Stimulated activated CD4-positive, alpha-beta T cell treated with anti-CD3 and anti-CD28 coated beads, Interleukin-2, amount 100 ng/mL, for 24 hours (primary cell): Measurements from ENCODE around the gene L2HGDH.

ENCODE experiments used
- DNase-seq, 2 donors: peaks; one replicate each; pipeline ENCODE4 v3.0.0-alpha.2; 2020

Gene L2HGDH

GRCh38 chr14:50285861-50286260 is 26.2 kb downstream of the L2HGDH start:
- DNase-seq, result no peak

DNA sequence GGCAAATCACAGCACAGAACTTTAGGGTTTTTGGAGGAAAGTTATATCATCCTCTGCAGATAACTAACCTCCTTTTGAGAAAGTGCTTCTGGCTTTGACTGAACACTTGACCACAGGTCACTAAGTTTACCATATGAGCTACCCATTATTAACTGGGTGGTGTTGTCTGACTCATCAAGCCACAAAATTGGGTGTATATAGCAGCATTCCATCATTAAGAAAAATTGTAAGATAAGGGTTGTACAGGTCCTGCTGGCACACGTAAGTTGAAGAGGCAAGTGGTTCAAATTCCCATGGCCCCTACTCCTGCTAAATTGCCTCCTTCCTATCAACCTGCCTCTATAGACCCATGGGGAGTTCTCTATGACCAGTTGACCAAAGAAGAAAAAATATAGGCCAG is 39.5 kb downstream of the L2HGDH start:
- no peak for DNase-seq

GRCh38 chr14:50270932-50271331 is 41.1 kb downstream of the L2HGDH start:
- DNase-seq, result no peak

- DNase-seq, result no peak
Observed at GRCh38 chr14:50265029-50265428, 47.0 kb downstream of the L2HGDH start.

DNA sequence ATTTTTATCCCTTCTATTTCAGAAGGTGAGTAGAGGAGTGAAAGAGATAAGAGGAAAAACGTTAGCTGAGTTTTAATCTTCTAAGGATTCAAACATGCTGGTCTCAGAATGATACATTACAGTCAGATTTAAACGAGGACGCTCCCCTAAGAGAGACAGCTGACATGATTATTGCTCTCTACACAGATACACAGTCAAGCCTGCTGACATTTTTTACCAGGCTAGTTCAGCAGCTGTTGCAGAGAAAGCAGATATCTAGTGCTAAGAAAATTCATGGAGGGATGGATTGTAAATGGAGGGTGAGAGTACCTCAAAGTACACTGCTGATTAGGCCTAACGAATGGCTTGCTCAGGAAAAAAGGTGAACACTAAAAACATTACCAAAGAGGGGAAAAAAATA is 48.7 kb downstream of the L2HGDH start:
- no peak for DNase-seq

GRCh38 chr14:50262865-50263264 is 49.2 kb downstream of the L2HGDH start:
- DNase-seq, result no peak

GRCh38 chr14:50260511-50260910 is 51.5 kb downstream of the L2HGDH start:
- DNase-seq, result peak in 1 of 2 donors; percentile 21

DNA sequence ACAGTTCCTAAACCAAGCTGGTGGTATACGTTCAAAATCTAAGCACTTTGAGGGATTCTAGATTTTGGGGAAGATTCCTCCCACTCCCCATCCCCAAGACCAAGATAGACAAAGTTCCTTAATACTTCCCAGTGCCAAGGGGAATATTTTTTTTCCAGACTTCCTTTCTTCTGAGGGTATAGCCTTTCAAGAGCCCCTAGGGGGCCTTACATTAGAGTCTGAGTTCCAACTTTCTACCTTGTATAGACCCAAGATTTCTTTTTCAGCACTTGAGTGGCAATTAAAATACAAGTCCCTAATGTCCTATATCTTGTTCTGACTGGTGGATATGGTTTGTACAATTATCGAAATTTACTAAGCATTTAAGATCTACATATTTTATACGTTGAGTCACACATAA is 52.0 kb downstream of the L2HGDH start:
- no peak for DNase-seq

- no peak for DNase-seq
Observed at GRCh38 chr14:50257732-50258131, 54.3 kb downstream of the L2HGDH start.

- no peak for DNase-seq
Observed at GRCh38 chr14:50254248-50254647, 57.8 kb downstream of the L2HGDH start.

- no peak for DNase-seq
Observed at GRCh38 chr14:50249136-50249775, 62.8 kb downstream of the L2HGDH start.

DNA sequence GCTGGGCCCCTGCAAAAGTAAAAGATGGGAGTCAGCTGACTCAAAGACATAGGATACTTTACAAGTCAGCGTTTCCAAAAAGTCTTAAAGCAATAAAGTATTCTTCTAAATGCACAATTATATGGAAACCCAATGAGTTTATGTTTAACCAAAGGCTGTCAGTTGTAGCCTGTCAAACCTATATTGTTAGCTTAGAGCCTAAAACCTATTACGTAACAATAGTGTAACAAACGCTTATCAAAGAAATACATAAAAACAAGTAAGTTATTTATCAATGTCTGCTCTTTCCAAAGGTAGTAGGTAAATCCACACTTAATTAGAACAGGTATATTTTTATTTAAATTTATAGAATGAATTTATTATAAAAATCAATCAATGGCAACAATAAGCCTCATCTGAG is 64.8 kb downstream of the L2HGDH start:
- no peak for DNase-seq

DNA sequence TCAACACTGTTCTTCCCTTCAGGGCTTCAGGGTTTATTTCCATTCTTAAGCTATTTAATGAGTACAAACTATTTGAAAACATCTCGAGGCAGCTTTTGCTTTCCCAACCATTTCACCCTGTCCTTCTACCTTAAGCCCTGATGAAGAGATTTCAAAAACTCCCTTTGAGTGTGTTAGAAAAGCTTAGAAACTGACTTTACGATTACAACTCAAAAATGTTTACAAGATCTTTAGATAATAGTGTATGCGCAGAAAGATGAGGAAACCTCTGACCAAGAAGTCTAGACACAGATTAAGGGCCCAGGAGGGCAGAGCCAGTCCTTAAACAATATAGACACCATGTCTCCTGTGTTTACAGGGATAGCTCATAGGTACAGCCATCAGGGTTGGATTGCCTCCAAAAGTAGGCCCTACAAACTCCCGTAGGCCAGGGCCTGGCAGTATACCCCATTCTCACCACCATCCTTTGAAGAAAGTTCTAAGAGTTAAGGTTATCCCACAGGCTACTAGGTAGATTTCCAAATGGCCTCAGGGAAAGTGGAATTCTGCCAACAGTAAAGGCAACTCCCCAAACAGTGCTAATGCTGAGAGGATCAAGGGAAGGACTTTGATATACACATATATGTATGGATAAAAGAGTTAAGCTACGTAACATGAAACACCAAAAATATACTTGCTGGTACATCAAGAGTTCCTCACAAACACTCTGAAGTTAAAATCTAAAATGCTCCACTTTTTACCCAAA is 69.3 kb downstream of the L2HGDH start:
- no peak for DNase-seq

- no peak for DNase-seq
Observed at GRCh38 chr14:50242096-50242495, 69.9 kb downstream of the L2HGDH start.

GRCh38 chr14:50237427-50237826 is 74.6 kb downstream of the L2HGDH start:
- DNase-seq, result no peak

DNA sequence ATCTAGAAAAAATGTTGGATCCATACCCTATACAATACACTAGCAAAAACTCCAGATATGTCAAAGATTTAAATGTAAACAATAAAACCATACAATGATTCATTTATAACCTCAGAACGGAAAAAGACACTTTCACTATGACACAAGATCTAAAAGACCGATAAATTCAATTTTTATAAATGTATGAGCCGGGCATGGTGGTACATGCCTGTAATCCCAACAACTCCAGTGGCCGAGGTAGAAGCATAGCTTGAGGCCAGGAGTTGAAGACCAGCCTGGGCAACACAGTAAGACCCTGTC is 78.1 kb downstream of the L2HGDH start:
- no peak for DNase-seq

DNA sequence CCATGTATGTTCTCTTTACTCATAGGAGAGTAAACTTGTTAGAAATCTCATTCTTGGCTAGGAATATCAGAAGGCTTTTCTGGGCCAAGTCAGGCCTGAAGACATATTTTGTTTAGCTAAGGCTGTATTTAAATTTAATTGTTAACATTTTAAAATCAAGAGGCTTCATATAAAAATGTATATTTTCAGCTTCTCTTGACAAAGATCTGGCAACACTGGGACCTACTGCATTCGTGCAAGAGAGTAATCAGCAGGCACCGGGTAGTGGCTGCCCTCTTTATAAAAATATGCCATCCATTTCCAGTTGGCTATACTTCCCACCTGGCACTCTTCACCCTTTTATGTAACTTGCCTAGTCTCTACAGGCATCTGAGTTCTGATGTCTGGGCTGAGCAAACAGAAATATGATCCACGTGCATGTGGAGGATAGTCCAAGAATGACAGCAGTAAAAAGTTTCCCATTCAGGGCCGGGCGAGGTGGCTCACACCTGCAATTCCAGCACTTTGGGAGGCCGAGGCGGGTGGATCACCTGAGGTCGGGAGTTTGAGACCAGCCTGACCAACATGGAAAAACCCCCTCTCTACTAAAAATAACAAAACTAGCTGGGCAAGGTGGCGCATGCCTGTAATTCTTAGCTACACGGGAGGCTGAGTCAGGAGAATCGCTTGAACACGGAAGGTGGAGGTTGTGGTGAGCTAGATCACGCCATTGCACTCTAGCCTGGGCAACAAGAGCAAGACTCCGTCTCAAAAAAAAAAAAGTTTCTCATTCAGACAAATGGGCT is 78.7 kb downstream of the L2HGDH start:
- peak; percentile 31 to 36 for DNase-seq

GRCh38 chr14:50232276-50232642 is 79.8 kb downstream of the L2HGDH start:
- DNase-seq, result no peak

DNA sequence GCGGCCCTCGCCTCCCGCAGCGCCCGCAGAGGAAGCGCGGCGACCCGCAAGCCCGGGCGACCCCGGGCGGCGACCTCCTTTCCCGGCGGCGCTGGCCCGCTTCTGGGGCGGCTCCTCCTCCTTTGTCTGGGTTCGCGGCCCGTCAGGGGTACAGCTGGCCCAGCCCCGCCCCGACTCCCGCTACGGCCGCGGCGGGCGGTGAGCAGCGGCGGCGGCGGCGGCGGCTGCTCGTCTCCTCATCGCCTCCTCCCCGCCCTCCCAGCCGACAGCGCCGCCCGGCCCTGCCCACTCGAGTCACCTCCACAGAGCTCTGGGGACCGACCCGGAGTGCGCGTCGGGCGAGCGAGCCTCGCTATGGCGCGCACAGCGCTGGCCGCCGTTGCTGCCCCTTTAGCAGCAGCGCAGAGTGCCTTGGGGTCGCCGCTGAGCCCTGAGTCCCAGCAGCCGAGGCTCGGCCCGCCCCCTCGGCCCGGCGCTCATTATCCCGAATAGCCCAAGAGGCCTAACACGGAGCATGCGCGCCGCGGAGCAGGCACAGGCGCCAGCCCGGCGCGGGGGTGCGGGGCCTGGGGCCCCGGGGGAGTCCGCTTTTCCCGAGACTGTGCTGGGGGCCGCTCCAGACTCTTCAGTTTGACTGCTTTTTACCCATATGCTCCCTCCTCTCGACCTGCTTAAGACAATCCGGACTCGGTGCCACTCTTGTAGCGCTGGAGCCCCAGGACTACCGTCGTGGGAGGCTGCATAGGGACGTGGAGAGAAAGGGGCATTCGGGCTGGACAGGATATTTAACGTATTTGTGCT is 80.4 kb downstream of the L2HGDH start, which contains the start of gene SOS2:
TSS of gene SOS2 (minus strand) at position 104 of the 801 bp plus-strand sequence. CDS start 295 bp downstream, outside the sequence.
- DNase-seq, result peak; percentile 81

GRCh38 chr14:50230701-50231474 is 81.1 kb downstream of the L2HGDH start:
- peak; percentile 35 to 38 for DNase-seq

- DNase-seq, result no peak
Observed at GRCh38 chr14:50230401-50230700, 81.7 kb downstream of the L2HGDH start.

- DNase-seq, result no peak
Observed at GRCh38 chr14:50229681-50230080, 82.3 kb downstream of the L2HGDH start.

GRCh38 chr14:50228313-50228712 is 83.7 kb downstream of the L2HGDH start:
- DNase-seq, result no peak
